Adrenal gland (tissue), 5 donors: ENCODE measurements around the gene PDE9A.

Experiments used
- CTCF ChIP-seq, 6 experiments: fragments of 450-650 bp in 4 of 6; fragments of 200-600 bp in 2 of 6; sonication (generic) in 1 of 6; IDR thresholded peaks; 1 replicate in 5 of 6; 2 replicates in 1 of 6; pipeline versions ENCODE4 v1.5.1 to v1.8.0; 2016 to 2021; ENCODE audit warnings: antibody characterized with exemption in 6 of 6, mild to moderate bottlenecking in 2 of 6, moderate library complexity in 1 of 6
- POLR2A ChIP-seq, 2 donors: fragments of 450-650 bp; IDR thresholded peaks; one replicate each; pipeline ENCODE4 v1.6.1; 2017; ENCODE audit warnings: antibody characterized with exemption in 2 of 2, mild to moderate bottlenecking in 2 of 2, moderate library complexity in 1 of 2
- donor health status: DM: no; HTN: no; CAD: no.

GRCh38 chr21:42696501-42697040, 43.1 kb downstream of the PDE9A start:
- TF ChIP-seq CTCF (IDR thresholded peaks at IDR 0.05) (no peak), POLR2A (IDR thresholded peaks at IDR 0.05) (no peak)
